HCT116 (cell line): Measurements from ENCODE around the gene ARID3A.

Source experiments
- ELF1 ChIP-seq: IDR thresholded peaks from 2 replicates; pipeline ENCODE4 v1.6.1; 2012; ENCODE audit warnings: low read depth, borderline replicate concordance
- EZH2 ChIP-seq: fragments of 200-600 bp; sonication (generic); IDR thresholded peaks from 2 replicates; pipeline ENCODE4 v1.6.1; 2017; ENCODE audit warnings: antibody characterized with exemption, mixed run types
- JUND ChIP-seq: IDR thresholded peaks from 2 replicates; pipeline ENCODE4 v1.6.1; 2012
- POLR2A ChIP-seq: IDR thresholded peaks from 2 replicates; pipeline ENCODE4 v1.7.0; 2011; ENCODE audit warnings: borderline replicate concordance; ENCODE audit not compliant: insufficient read depth, insufficient read length; ENCODE audit errors: extremely low read depth
- POLR2AphosphoS5 ChIP-seq: IDR thresholded peaks from 2 replicates; pipeline ENCODE4 v1.6.1; 2011; ENCODE audit warnings: mild to moderate bottlenecking, low read depth, low read length, moderate library complexity
- RAD21 ChIP-seq: IDR thresholded peaks from 2 replicates; pipeline ENCODE4 v1.6.1; 2012; ENCODE audit warnings: low read depth, mild to moderate bottlenecking
- SIN3A ChIP-seq: IDR thresholded peaks from 2 replicates; pipeline ENCODE4 v1.6.1; 2012; ENCODE audit warnings: low read depth
- SRF ChIP-seq: IDR thresholded peaks from 2 replicates; pipeline ENCODE4 v1.6.1; 2012; ENCODE audit warnings: low read depth
- ZNF274 ChIP-seq: fragments of 200-500 bp; sonication (Bioruptor generic); IDR thresholded peaks from 2 replicates; pipeline ENCODE4 v1.6.1; 2014; ENCODE audit warnings: mild to moderate bottlenecking, low read depth, low read length, inconsistent platforms
- TF ChIP-seq, protein P1 (sequence below), 3 experiments: fragments of 200-600 bp in 1 of 3; sonication (generic) in 1 of 3; IDR thresholded peaks in 2 of 3; conservative IDR thresholded peaks in 1 of 3; 2 replicates each; pipeline ENCODE4 v1.5.1; 2012 to 2017; ENCODE audit warnings: low read depth in 2 of 3, low read length in 2 of 3, antibody characterized with exemption in 1 of 3, borderline replicate concordance in 1 of 3, control low read depth in 1 of 3, mild to moderate bottlenecking in 1 of 3, mixed read lengths in 1 of 3, mixed run types in 1 of 3, moderate library complexity in 1 of 3; ENCODE audit not compliant: insufficient read depth in 1 of 3
- TF ChIP-seq, protein P2 (sequence below): IDR thresholded peaks from 2 replicates; pipeline ENCODE4 v1.6.1; 2012

DNA sequence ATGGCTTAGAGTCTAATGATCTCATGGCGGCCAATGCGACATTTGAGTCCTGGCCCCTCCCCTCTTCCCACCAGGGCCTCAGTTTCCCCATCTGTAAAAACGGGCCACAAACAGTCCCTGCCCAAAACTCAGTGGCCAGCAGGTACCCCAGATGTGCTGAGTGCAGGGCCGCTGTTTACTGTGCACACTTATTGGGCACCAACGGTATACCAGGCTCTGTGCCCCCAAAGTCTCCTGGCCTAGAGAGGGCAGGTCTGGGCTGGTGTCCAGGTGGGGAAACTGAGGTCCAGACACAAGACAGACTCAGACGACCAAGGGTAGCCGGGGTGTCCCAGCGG lies 34.7 kb downstream of the ARID3A start:
- TF ChIP-seq, protein P1, sequence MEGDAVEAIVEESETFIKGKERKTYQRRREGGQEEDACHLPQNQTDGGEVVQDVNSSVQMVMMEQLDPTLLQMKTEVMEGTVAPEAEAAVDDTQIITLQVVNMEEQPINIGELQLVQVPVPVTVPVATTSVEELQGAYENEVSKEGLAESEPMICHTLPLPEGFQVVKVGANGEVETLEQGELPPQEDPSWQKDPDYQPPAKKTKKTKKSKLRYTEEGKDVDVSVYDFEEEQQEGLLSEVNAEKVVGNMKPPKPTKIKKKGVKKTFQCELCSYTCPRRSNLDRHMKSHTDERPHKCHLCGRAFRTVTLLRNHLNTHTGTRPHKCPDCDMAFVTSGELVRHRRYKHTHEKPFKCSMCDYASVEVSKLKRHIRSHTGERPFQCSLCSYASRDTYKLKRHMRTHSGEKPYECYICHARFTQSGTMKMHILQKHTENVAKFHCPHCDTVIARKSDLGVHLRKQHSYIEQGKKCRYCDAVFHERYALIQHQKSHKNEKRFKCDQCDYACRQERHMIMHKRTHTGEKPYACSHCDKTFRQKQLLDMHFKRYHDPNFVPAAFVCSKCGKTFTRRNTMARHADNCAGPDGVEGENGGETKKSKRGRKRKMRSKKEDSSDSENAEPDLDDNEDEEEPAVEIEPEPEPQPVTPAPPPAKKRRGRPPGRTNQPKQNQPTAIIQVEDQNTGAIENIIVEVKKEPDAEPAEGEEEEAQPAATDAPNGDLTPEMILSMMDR (IDR thresholded peaks at IDR 0.05 in 2 of 3, conservative IDR thresholded peaks at IDR 0.05 in 1 of 3; ENCODE audit: borderline replicate concordance in 1 of 3, insufficient read depth in 1 of 3, low read depth in 2 of 3, low read length in 2 of 3) = no peak
- no peak for TF ChIP-seq RAD21
- TF ChIP-seq POLR2AphosphoS5 = no peak
- no peak for TF ChIP-seq JUND
- TF ChIP-seq, protein P2, sequence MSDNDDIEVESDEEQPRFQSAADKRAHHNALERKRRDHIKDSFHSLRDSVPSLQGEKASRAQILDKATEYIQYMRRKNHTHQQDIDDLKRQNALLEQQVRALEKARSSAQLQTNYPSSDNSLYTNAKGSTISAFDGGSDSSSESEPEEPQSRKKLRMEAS = no peak
- TF ChIP-seq SIN3A = no peak
- no peak for TF ChIP-seq EZH2
- no peak for TF ChIP-seq POLR2A
- TF ChIP-seq ELF1 = no peak
- TF ChIP-seq SRF = no peak
- no peak for TF ChIP-seq ZNF274
